Stimulated activated CD4-positive, alpha-beta T cell treated with anti-CD3 and anti-CD28 coated beads, Interleukin-15, amount 100 ng/mL, for 48 hours (primary cell): ENCODE data around the gene BCAN.
"Not testable (repeated sequence)": the region's sequence is repeated elsewhere in the genome, so short reads cannot be mapped to it uniquely, and the experiment has no call there.

Experiments
- DNase-seq, 2 donors: peaks; one replicate each; pipeline ENCODE4 v3.0.0-alpha.2; 2020; ENCODE audit warnings: low read depth in 2 of 2

BCAN gene, protein sequence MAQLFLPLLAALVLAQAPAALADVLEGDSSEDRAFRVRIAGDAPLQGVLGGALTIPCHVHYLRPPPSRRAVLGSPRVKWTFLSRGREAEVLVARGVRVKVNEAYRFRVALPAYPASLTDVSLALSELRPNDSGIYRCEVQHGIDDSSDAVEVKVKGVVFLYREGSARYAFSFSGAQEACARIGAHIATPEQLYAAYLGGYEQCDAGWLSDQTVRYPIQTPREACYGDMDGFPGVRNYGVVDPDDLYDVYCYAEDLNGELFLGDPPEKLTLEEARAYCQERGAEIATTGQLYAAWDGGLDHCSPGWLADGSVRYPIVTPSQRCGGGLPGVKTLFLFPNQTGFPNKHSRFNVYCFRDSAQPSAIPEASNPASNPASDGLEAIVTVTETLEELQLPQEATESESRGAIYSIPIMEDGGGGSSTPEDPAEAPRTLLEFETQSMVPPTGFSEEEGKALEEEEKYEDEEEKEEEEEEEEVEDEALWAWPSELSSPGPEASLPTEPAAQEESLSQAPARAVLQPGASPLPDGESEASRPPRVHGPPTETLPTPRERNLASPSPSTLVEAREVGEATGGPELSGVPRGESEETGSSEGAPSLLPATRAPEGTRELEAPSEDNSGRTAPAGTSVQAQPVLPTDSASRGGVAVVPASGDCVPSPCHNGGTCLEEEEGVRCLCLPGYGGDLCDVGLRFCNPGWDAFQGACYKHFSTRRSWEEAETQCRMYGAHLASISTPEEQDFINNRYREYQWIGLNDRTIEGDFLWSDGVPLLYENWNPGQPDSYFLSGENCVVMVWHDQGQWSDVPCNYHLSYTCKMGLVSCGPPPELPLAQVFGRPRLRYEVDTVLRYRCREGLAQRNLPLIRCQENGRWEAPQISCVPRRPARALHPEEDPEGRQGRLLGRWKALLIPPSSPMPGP

DNA sequence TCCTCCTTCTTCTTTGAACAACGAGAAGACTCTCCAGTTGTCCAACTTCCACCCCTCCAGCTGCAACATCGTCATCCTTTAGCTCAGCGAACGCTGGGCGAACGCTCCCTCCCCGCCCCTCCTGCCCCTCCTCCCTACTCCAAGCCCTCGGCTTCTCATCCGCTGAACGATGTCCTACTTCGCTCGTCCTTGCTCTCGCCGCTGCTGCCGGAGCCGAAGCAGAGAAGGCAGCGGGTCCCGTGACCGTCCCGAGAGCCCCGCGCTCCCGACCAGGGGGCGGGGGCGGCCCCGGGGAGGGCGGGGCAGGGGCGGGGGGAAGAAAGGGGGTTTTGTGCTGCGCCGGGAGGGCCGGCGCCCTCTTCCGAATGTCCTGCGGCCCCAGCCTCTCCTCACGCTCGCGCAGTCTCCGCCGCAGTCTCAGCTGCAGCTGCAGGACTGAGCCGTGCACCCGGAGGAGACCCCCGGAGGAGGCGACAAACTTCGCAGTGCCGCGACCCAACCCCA, at the start of gene BCAN:
Gene BCAN, plus strand, starts transcription at position 357 of the 504 bp plus-strand sequence. CDS start 3,938 bp downstream, outside the sequence.
- DNase-seq = no peak

DNA sequence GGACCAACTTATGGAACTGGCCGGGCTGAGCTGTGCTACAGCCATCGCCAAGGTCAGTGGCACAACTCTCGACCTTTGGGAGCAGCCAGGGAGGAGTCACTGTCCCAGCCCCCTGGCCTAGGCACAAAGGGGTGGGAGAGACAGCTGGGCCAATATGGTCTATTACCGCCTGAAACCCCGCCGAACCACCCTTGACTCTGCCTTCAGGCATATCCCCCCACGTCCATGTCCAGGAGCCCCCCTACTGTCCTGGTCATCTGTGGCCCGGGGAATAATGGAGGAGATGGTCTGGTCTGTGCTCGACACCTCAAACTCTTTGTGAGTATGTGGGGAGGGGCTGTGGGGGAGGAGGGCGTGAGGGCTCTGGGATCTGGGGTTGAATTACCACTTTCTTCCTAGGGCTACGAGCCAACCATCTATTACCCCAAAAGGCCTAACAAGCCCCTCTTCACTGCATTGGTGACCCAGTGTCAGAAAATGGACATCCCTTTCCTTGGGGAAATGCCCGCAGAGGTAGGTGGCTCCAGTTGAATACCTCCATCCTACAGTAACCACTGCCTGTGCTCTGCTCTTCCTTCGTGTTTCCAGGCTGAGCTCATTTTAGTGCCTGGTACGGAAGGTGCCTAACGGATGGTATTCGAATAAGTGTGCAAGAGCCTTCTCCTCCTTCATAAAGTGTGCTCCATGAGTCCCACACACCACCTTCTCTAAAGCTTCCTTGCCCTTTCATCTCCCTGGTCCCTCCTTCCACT, 49.6 kb upstream of the BCAN start:
- DNase-seq = no peak

DNA sequence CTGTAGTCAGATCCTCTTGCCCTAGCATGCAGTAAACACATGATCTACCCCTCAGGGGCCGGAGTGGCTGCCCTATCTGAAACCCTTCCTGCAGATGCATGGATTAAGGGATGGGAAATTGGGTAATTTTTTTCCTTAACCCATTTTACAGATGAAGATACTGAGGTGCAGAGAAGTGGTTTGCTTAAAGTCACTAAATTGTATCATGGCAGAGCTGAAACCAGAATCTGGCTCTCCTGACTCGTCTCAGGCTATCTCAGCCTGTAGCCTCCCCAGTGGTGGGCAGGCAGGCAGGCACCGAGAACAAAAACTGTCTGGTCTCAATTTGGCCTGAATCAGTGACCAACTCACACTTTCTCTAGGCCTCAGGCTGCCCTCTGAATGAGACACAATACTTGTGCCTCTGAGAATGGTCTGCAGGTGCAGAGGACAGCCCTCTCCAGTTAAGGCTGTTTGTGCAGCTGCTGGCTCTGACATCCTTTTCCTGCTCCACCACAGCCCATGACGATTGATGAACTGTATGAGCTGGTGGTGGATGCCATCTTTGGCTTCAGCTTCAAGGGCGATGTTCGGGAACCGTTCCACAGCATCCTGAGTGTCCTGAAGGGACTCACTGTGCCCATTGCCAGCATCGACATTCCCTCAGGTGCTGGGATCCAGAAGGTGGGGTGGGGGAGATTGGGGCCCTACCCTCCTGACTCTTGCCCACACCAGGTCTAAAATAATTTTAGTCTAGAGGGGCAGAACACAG, 48.8 kb upstream of the BCAN start:
- DNase-seq = no peak

DNA sequence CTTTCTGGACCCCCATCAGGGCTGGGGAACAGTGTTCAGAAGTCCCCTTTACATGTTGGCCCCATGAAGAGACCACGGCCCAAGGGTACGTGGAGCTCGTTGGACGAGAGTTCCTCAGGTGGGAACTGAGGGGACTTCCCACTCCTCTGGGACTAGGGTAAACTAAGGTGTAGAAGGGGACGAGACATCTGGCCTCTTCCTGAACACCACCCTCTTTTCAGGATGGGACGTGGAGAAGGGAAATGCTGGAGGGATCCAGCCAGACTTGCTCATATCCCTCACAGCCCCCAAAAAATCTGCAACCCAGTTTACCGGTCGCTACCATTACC, 48.3 kb upstream of the BCAN start:
- no peak for DNase-seq

DNA sequence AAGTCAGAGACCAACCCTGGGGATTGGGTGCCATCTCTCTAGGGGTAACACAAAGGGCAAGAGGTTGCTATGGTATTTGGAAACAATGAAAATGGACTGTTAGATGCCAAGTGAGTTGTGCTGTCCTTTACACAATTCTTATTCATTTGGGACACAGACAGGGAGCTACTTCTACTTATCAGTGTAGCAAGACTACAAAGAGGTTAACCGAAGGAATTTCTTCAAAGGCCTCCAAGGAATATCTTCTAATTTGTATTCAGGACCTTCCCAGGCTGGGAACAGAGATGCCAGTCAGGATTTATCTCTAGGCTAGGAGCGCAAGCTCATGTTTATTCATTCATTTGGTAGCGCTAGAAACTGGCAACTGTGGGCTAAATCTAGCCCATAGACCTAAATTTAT, 47.7 kb upstream of the BCAN start:
- DNase-seq = no peak

DNA sequence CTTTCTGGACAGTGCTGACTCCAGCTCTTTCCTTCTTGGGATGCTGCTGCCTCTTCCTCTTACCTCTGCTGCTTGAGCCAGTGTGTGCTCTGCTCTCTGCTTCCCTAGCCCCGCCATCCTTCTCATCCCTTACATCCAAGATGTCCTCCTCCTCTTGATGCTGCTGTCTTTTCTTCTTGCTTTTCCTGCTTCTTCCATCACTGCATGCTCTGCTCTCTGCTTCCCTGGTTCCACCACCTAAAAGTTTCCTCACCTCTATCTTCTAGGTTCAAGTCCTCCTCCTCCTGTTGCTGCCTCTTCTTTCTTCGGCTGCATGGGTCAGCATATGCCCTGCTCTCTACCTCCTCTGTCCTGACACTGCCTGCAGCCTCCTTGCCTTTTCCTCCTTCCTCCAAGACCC, 46.9 kb upstream of the BCAN start:
- DNase-seq = no peak

DNA sequence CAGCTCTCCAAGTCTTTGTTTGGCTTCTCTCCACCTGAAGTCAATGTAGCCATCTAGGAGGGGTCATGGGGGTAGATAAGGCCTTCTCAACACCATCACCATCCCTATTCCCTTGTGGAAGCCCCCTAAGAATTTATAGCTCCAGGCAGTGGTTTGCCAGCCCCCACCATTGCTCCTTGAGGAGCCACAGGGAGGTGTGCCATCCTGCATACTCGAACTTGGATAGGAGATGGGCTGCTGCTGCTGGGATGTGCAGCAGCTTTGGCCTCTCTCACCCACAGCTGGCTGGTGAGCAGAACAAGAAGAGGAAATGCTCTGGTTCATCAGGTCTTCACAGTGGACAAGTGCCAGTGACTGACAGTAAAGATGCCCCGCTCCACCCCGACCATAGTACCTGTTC, 45.5 kb upstream of the BCAN start:
- DNase-seq = no peak

DNA sequence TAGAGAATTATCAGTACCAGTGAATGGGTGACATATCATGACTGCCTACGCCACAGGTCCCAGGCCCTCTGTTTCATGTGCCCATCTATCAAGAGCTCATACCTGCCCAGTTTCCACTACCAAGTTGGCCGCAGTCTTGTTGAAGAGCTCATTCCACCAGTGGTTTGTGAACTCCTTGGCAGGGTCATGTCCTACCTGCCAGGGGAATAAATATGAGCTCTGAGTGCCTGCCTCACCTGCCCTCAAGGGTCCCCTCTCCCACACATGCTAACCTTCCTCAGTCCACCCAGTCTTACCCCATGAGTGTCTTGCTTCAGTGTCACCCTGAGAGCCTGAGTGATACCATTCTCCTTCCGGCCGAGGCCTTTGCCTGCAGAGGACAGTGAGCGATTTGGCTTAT, 43.8 kb upstream of the BCAN start:
- DNase-seq = no peak

DNA sequence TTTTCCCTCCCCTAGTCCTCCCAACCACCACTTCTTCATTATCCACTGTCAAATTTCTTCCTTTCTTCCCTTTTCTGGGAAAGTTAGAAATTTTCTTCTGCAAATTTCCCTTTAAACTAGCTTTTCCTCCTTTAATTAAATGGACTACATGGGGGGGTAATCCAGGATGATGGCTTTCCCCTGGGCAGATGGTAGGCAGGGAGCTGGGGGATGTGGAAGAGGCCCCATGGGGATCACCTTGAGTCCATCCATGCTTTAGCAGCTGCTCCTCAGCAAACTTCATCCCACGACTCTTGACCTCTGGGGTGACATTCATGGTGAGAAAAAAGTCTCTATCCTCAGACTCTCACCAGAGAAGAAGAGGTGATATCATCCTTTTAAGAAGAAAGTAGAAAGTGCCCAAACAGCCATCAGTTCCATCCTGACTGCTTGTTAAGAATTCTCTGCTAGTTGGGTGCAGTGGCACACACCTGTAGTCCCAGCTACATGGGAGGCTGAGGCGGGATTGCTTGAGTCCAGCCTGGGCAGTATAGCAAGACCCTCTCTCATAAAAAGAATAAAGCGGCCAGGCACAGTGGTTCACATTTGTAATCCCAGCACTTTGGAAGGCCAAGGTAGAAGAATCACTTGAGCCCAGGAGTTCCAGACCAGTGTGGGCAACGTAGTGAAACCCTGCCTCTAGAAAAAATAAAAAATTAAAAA, 43.0 kb upstream of the BCAN start:
- no peak for DNase-seq

DNA sequence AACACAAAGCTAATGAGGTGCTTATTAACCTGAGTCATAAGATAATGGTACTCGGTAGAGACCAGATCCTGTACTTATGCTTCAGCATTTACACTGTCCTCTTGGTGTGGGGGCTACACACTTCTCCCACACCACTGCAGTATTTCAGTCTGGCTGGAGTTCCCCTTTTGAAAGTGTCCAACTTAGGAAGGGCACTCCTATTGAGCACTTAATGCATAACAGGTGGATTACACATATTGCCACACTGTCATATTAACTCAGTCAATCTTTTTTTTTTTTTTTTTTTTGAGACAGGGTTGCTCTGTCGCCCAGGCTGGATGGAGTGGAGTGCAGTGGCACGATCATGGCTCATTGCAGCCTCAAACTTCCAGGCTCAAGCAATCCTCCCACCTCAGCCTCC, 42.1 kb upstream of the BCAN start:
- no peak for DNase-seq

DNA sequence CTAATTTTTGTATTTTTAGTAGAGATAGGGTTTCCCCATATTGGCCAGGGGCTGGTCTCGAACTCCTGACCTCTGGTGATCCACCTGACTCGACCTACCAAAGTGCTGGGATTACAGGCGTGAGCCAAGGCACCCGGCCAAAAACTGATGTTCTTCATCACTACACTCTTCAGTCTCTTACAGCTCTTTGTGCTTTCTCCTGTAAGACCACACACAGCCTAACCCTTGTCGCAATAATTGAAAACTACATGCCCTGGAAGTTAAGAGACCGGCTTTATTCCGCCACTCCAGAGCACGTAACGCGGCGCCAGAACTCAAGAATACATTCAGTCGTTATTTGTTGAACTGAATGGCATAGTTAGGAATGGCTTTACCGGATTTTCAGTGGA, 41.2 kb upstream of the BCAN start:
- no peak for DNase-seq

DNA sequence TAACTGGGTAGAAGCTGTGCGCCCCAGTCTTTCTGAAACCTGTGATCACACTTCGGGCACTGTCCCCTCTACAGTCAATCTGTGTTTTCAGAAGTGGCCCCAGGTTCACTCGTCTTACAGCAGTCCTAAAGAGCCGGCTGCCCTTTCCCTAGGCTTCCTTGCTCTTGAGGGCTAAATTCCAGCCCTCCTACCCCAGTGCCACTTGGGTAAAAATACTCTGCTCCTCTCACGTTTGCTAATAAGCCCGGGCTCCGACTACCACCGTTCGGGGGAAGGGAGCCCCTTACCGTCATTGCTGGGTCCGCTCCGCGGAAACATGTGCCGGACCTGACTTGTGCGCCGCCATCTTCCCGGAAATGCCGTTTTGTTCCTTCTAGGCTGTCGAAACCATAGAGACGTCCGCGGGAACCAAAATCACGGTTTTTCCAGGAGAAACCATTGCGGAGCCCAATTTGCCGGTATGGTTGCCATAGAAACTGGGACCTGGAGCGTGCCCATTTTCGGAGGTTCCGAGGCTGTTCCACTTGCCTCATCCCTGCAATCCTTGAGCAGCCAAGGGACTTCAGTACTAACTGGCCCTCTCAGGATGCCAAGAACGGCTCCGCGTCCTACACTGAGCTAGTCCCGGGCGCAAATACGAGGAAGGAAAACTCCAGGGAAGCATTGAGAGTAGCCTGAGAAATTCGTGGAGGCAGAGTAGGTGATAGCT, 40.6 kb upstream of the BCAN start, which contains the start of gene GPATCH4:
Gene GPATCH4, minus strand, starts transcription at position 358 of the 709 bp plus-strand sequence.
- peak; percentile 58 to 63 for DNase-seq

DNA sequence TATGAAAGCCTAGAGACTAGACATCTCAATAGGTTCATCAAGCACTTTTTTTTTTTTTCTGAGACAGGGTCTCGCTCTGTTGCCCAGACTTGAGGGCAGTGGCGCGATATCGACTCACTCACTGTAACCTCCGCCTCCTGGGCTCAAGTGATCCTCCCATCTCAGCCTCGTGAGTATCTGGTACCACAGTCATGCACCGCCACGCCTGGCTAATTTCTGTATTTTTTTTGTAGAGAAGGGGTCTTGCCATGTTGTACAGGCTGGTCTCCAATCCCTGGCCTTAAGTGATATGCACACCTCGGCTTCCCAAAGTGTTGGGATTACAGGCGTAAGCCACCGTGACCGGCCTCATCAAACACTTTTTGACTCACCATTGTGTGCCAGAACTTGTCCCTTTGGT, 40.0 kb upstream of the BCAN start:
- no peak for DNase-seq

DNA sequence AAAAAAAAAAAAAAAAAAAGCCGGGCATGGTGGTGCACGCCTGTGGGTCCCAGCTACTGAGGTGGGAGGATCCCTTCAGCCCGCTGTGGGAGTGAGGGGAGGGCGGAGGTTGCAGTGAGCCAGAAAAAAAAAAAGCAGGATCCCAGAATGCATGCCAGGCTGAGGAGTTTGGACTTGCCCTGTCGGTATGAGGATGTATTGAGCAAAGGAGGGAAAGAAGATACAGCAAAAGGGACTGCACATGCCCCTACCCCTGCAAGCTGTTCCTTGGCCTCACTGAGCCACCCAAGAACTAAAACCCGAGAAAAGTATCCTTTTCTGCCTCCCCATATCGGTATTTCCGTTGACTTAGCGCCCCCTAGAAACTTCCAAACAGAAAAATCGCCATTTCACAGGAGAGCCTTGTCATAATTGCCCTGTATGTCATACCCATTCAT, 39.3 kb upstream of the BCAN start:
- no peak for DNase-seq

DNA sequence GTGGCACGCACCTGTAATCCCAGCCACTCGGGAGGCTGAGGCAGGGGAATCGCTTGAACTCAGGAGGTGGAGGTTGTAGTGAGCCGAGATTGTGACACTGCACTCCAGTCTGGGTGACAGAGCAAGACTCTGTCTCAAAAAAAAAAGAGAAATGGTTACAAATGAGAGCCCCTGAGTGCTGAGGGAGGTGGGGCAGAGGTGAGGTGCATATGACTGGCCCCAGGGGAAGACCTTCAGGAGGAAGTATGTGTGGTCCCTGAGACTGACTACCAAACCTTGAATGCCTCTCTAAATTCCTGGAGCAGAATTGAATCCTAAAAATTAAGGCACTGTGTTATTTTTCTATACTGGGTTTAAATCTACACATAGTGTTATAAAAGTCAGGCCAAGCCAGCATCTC, 34.6 kb upstream of the BCAN start:
- not testable (repeated sequence) for DNase-seq

DNA sequence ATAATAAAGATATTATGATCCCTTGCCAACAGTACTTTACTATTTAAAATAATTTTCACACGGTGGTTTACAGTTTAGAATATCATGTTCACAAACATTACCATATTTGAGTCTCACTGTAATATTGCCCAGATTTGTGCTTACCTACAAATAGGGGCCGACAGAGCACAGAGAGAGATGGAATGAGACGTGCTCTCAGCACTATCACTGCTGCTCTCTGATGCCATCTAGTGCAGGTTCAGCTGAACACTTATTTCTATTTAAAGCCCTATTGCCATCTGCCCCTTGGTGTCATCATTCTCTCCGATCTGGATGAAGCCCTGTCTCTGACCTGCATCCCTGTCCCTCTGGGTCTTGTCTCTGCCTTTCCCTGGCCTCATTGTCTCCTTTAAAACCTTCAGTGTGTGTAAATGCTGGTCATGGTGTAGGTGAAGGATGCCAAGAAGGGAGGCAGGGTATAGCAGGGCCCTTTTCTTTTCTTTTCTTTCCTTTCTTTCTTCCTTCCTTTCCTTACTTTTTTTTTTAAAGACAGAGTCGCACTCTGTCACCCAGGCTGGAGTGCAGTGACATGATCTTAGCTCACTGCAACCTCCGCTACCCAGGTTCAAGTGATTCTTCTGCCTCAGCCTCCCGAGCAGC, 33.8 kb upstream of the BCAN start:
- peak in 1 of 2 donors; percentile 58 for DNase-seq

DNA sequence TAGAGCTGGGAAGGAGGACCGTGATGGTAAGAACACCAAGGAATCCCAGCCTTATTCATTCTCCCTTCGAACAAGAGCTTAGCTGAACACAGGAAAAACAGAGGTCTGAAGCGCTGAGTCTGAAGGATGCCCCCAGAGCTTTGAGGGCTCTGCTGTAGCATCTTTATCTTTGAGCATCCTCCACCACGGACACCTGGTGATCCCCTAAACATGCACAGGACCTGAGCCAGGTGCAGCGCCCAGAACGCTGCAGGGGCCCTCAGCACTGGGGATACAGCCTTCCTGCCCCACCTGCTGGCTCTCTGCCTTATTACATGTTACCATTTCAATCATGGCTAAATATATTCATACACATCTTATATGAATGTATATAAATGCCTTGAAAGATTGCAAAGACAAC, 32.9 kb upstream of the BCAN start:
- DNase-seq = peak in 1 of 2 donors; percentile 41

DNA sequence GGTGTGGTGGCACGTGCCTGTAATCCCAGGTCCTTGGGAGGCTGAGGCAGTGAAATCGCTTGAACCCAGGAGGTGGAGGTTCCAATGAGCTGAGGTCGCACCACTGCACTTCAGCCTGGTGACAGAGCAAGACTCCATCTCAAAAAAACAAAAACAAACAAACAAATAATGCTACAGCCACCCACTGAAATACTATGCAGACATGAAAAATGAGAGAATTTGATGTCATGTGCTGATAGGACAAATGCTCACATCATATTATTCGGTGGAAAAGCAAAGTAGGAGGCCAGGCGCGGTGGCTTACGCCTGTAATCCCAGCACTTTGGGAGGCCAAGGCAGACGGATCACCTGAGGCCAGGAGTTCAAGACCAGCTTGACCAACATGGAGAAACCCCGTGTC, 31.8 kb upstream of the BCAN start:
- not testable (repeated sequence) for DNase-seq

DNA sequence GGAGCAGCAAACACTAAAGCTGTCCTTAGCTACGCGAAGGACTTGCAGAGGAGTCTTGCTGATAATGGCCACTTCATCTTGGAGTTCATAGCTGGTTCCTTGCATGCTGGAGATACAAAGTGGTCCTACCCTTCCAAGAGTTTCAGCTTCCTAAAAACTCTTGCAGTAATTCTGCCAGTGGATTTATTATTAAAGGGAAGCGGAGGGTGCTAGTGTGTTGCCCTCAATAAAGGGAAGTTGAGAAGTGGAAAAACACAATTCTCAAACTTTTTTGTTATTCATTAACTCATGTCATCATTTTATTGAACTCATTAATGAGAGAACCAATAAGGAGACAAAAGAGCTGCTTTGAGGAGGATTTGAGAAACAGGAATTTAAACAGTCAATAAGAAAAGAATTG, 29.3 kb upstream of the BCAN start:
- no peak for DNase-seq
